ENCODE results near the gene CUBN.

GRCh38 chr10:17084258-17084657 lies 45.4 kb downstream of the CUBN start:
- TF ChIP-seq CTCF (IDR thresholded peaks at IDR 0.05) (no peak), POLR2AphosphoS5 (IDR thresholded peaks at IDR 0.05) (no peak), EP300 (IDR thresholded peaks at IDR 0.05; ENCODE audit: low read depth) (no peak)

Measured in transverse colon (tissue), 4 donors.